ENCODE measurements around the gene MPL.
A peak's percentile ranks its signal among the peaks of the same experiment; 100 is the strongest.

The MPL gene

GRCh38 chr1:43325381-43325780 lies 12.2 kb upstream of the MPL start:
- DNase-seq (ENCODE audit: low read depth in 2 of 2) = no peak

GRCh38 chr1:43327549-43328292 lies 9.9 kb upstream of the MPL start:
- DNase-seq (ENCODE audit: low read depth in 2 of 2) = no peak

DNA sequence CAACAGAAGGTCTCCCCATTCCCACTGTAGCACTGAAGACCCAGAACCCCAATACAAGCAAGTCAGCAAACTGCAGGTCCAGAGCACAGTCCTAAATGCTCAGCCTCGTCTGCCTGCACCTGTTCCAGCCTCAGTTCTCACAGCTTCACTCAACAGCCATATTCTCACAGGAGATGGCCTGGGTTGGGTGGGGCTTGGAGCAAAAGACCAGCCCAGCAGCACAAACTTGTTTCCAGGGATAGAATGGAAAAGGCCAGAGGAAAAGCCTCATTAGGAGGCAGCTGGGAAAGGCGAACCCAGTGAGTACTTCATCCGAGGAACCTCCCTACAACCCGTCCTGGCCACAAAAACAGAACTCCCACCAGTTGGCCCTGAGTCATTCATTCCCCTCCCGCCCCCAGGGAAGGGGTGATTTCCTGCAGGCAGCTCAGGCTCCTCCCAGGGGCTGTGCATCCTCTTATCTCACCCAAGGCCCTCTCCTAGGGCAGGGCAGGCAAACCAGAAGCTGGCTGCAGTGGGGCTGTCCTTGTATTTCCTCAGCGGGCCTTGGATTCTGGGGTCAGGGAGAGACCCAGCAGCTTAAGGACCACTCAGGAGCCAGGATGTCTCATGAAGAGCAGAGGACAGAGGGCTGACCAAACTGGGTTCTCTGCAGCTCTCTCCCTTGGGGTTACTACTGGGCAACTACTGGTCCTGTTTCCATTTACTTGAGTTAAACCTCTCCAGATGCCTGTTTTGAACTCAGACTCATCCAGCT lies 7.4 kb upstream of the MPL start:
- DNase-seq (ENCODE audit: low read depth in 2 of 2) = peak; percentile 37 to 41

DNA sequence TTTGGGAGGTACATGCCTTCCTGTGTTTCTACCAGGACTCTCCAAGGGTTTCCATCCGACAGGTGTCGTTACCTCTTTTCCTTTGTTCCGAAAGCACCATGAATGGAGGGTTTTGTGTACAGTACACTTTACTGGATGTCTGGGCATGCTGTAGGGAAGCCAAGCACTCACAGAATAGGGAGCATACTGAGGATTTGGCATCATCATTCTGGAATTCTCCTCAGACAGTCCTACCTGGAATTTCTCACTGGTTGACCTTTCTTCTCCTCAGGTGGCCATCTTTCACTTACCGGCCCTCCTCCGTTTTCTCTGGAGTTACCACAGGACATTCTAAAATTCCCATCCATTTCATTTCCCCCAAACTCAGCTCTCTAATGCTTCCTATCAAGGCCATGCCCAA lies 5.9 kb upstream of the MPL start:
- DNase-seq (ENCODE audit: low read depth in 2 of 2) = no peak

DNA sequence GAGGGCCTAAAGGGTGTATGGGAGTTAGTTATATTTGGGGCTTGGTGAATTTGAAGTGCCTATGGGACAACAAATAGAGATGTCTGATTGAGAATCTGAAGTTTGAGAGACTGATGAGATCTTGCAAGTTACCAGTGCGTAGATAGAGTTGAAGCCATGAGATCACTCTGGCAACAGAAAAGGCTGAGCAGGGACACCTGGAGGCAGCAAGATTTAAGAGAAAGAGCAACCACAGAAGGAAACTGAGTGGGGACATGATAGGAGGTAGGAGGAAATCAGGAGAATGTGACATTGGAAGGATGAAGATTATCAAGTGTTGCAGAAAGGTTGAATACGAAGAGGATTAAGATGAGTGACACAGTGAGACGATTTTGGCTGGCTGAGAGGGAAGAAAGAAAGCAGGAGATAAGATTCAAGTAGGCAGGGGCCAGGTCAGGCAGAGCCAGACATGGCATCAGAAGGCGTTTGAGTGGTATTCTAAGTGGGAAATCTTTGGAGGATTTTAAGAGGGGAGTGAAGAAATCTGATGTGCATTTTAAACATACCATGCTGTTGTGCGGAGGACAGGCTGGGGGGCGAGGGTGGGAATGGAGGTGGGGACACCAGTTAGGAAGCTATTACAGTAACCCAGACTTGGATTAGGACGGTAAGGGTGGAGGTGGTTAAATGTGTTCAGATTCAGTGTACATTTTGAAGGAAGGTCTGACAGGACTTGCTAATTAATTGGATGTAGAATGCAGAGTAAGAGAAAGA lies 3.0 kb upstream of the MPL start:
- DNase-seq (ENCODE audit: low read depth in 2 of 2) = no peak

GRCh38 chr1:43338001-43338400 lies 383 bp downstream of the MPL start:
- no peak for DNase-seq (ENCODE audit: low read depth in 2 of 2)

- no peak for DNase-seq (ENCODE audit: low read depth in 2 of 2)
Measured at GRCh38 chr1:43339584-43340232, 2.1 kb downstream of the MPL start.

GRCh38 chr1:43340559-43340958 lies 2.9 kb downstream of the MPL start:
- no peak for DNase-seq (ENCODE audit: low read depth in 2 of 2)

- DNase-seq (ENCODE audit: low read depth in 2 of 2) = no peak
Measured at GRCh38 chr1:43344267-43344850, 6.7 kb downstream of the MPL start.

- no peak for DNase-seq (ENCODE audit: low read depth in 2 of 2)
Measured at GRCh38 chr1:43345120-43345519, 7.5 kb downstream of the MPL start.

- no peak for DNase-seq (ENCODE audit: low read depth in 2 of 2)
Measured at GRCh38 chr1:43346636-43347035, 9.0 kb downstream of the MPL start.

DNA sequence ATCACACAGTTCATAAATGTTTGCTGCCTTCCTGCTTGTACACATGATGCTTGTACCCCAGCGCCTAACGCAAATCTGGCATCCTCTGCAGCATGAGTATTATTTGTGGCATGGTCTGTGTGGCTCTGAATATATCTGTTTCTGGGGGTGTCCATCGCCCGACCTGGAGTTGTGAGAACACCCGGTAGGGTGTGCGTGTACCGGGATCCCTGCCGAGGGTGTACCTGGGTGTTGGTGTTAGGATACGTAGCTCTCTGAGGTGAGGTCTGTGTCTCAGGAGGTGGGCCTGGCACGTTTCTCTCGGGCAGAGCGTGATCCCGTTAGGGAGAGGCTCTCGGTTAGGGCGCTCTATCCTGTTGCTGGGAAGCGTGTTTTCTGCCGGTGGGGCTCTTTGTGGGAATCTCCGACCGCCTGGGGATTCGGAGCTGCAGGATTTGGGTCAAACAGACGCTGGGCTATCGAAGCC lies 10.8 kb downstream of the MPL start:
- DNase-seq (ENCODE audit: low read depth in 2 of 2) = no peak

- DNase-seq (ENCODE audit: low read depth in 2 of 2) = peak; percentile 27 to 29
Measured at GRCh38 chr1:43348809-43349593, 11.4 kb downstream of the MPL start.

GRCh38 chr1:43349594-43350306 lies 12.1 kb downstream of the MPL start:
- DNase-seq (ENCODE audit: low read depth in 2 of 2) = no peak

- DNase-seq (ENCODE audit: low read depth in 2 of 2) = no peak
Measured at GRCh38 chr1:43350976-43351375, 13.4 kb downstream of the MPL start.

GRCh38 chr1:43351421-43352350 lies 14.1 kb downstream of the MPL start:
- no peak for DNase-seq (ENCODE audit: low read depth in 2 of 2)

DNA sequence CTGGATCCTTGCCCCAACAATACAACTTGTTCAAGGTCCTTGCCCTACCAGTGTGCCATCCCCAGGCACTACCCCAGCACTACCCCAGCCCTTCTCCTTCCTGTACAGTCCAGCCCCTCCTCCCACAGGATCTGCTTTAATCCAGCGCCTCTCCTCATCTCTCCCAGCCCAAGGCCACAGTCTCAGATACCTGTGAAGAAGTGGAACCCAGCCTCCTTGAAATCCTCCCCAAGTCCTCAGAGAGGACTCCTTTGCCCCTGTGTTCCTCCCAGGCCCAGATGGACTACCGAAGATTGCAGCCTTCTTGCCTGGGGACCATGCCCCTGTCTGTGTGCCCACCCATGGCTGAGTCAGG lies 14.7 kb downstream of the MPL start:
- DNase-seq (ENCODE audit: low read depth in 2 of 2) = no peak

DNA sequence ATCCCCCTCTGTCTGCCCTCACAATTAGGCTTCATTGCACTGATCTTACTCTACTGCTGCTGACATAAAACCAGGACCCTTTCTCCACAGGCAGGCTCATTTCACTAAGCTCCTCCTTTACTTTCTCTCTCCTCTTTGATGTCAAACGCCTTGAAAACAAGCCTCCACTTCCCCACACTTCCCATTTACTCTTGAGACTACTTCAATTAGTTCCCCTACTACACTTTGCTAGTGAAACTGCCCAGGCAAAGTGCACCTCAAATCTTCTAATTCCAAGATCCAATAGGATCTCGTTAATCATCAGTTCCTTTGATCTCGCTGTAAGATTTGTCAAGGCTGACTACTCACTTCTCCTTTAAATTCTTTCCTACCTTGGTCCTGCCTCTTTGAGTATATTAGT lies 15.3 kb downstream of the MPL start:
- DNase-seq (ENCODE audit: low read depth in 2 of 2) = no peak

GRCh38 chr1:43354471-43354870 lies 16.9 kb downstream of the MPL start:
- DNase-seq (ENCODE audit: low read depth in 2 of 2) = no peak
